GM19452 (cell line): ENCODE data around the gene PEPD.
"Not testable (repeated sequence)": the region's sequence is repeated elsewhere in the genome, so short reads cannot be mapped to it uniquely, and the experiment has no call there.

ENCODE experiments used
- ATAC-seq: cut with Tn5 transposase; IDR thresholded peaks from one replicate; pipeline ENCODE4 v1.9.1; 2021; ENCODE audit not compliant: unreplicated experiment

PEPD gene

DNA sequence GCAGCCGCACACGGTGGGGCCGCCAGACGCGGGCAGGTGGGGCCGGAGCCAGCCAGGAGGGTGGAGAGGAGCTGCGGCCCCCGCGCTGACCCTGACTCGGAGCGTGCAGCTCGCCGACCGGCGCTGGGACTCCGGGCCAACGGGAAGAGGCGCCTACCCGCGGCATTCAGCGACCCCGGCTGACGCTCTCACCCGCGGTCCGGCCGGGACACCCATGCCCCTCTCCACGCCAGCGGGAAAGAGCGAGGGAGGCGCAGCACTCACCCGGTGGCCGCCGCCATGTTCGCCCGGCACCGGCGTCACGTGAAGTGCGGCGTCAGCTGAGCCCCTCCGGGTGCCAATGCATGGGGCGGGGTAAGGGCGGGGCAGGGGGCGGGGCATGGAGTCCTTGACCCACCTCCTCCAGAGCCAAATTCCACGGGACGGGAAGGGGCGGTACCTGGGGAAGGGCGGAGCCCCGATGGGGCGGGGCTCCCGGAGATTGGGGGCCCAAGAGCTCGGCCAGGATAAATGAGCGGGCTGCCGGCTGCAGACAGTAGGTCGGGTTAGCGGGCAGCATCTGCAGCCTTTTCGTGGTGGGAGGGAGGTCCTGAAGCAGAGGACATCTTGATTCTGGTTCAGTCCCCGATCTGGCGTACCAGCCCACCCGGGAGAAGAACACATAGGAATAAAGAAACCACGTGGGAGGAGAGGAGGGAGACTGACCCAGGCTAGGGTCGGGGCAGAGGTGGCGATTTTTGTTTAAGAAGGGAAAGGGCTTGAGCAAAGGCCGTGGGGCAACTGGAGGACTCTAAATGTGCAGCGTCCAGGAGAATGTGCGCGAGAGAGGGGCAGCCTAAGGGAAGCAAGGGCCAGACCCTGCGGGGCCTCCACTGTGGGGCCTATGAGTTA is at the start of gene PEPD:
TSS of gene PEPD (minus strand) at position 312 of the 891 bp plus-strand sequence. CDS start at position 281, 31 bp downstream.
- peak; percentile 91 for ATAC-seq

DNA sequence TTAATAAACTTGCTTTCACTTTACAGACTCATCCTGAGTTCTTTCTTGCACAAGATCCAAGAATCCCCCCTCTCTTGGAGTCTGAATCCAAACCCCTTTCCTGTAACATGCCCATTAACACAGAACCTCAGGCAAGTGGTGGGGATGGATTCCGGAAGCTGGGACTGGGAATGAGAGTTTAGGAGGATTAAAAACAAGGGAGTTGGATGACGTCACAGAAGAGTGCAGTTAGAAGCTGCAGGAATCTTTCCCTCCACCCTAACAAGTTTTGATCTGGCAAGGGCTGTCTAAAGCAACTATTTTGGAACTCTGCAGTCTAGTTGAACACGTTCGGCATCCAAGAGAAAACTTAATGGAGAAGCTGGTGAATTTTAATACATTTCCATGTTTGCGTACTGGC is 48.2 kb upstream of the PEPD start:
- ATAC-seq: no peak

DNA sequence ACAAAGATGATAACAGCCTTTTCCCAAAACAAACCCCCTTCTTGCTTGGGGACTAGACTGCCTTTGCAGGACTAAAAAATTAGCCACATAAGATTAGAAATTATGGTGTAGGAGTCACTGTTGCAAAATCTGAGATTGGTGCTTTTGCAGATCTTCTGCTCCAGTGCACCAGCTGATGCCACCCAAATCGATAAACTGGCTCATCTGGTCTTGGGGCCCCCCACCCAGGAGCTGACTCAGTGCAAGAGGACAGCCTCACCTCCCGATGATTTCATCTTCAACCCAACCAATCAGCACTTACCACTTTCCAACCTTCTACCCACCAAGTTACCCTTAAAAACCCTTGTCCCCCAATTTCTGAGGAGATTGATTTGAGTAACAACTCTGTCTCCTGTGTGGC is 47.1 kb upstream of the PEPD start:
- no peak for ATAC-seq

DNA sequence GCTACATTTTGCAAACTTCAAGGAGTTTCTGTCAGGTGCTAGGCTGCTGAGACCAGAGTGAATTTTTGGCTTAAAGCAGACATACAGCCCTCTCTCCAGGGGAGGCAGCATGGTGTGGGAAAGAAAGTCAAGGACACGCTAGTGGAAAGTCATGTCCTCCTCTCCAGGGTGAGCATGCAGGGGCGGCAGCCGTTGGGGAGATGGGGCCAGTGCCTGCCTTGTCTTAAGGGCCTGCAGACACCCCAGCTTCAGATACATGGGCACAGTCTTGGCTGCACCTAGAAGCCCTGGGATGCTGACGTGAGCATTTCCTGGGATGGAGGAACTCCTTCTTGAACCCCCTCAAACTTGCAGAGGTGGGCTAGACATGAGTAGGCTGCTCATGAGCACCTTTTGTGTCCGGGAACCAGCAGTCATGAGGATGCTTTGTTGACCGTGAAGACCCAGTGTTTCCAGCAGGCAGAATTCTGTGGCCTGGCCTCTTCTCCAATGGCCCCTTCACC is 43.3 kb upstream of the PEPD start:
- ATAC-seq: no peak

DNA sequence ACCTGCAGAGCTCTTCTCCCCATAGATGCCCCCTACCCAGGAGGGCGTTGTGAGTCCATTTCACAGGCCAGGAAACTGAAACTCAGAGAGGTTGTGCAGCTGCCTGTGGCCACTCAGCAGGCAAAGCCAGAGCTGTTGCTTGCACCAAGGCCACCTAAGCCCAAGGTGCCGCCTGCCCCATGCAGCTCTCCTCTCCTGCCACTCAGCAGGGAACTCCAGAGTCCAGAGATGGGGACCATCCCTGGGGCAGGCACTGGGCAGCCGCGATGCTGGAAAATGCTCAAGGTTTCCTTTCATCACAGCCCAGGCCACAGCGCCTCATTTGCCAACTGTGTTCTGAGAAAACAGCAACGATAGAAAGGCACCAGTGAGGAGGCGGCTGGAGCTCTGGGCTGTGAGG is 41.0 kb upstream of the PEPD start:
- ATAC-seq: no peak

DNA sequence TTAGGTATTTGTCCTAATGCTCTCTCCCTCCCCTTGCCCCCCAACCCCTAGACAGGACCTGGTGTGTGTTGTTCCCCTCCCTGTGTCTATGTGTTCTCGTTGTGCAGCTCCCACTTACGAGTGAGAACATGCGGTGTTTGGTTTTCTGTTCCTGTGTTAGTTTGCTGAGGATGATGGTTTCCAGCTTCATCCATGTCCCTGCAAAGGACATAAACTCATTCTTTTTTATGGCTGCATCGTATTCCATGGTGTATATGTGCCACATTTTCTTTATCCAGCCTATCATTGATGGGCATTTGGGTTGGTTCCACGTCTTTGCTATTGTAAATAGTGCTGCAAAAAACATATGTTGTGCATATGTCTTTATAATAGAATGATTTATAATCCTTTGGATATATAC is 40.1 kb upstream of the PEPD start:
- not testable (repeated sequence) for ATAC-seq

DNA sequence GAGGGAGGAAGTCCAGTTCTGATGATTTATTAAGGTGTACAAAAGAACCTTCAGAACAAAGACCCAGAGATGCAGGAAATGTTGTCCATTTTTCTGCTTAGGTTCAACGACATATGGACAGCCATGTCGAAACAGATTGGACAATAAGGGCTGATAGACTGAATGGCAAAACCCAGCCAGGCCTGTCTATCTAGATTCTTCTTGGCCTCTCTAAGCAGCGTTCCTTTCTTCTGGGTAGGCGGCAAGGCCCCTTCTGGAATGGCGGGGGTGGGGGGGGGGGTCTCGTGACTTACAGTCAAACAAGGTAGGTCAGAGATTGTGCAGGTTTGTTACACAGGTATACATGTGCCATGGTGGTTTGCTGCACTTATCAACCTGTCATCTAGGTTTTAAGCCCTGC is 39.7 kb upstream of the PEPD start:
- ATAC-seq: no peak

DNA sequence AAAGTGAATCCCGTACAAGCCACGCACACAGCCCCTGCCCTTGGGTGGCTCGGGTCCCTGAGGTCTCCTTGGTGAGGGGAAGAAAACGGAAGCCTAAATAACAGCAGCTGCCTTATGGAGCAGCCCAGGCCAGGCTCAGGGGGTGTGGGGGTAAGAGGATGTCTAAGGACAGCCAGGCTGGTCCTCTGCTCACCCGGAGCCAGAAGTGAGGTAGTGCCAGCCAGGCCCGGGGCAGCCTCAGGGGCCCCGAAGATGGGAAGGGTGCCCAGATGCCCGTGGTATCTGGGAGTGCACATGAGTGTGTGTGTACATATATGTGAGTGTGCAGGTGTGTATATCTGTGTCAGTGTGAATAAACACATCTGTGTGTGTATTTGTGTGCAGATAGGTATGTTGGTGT is 38.4 kb upstream of the PEPD start:
- ATAC-seq: no peak

DNA sequence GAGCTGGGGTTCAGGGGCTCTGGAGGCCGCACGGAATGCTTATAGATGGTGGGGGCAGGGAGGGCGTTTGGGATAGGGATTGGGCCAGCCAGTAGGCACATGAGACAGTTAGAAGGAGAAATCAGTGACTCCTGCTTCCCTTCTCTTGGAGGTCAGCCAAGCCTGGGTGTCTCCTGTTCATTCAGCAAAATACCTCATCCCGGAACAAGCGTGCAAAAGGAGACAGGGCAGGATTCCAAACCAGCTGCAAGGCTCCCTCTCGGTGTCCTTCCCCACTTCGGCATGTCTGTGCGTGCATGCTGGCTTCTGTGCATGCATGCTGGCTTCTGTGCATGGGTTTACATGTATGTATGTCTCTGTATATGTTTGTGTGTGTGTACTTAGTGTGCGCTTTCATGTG is 37.3 kb upstream of the PEPD start:
- no peak for ATAC-seq

DNA sequence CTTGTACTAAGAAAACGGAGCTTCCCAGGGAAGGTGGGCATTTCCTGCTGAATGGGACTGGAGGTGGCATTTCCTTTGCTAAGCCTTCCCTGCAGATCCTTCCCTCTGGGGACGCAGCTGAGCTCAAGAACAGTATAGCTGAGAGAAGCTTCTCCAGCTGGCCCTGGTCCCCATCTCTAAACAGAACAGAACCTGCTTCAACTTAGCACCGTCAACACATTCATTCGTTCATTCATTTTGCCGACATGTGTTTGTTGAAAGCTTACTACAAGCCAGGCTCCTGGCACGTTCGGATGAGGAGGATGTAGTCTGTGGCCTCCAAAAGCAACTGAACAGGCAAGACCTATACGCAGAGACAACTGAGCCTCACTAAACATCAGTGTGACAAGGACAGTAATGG is 36.6 kb upstream of the PEPD start:
- ATAC-seq: no peak

DNA sequence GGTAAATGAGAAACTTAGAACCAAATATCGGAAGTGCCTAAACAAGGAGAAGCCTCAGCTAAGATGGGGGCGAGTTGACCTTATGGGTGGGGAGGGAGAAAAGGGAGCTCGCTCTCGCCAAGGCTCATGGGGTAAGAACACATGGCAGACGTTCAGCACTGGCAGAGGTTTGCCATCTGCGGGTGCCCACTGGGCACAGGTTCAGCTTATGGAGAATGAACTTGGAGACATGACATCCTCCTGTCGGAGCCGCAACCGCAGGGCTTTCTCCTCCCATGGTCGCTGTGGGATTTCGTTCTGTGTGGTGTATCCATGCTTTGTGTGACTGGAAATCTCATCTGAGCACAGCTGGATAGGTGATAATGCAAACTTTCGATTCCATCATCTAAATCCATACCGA is 36.1 kb upstream of the PEPD start:
- ATAC-seq: no peak

DNA sequence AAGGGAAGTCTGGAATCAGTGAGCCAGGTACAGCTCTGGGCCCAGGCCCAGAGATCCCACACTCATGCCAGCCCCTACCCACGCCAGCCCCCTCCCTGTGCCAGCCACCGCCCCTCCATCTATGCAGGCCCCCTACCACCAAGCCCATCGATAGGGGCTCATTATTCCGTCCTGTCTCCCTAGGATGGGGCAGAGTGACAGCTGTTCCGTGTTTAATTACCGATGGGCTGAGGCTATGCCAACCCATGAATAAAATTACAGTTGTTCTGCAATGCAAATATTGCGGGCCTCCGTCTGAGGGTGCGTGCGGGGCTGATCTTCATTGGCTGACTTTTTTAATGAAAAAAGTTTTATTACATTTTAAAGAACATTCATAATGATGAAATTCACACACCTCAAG is 35.6 kb upstream of the PEPD start:
- ATAC-seq: no peak

DNA sequence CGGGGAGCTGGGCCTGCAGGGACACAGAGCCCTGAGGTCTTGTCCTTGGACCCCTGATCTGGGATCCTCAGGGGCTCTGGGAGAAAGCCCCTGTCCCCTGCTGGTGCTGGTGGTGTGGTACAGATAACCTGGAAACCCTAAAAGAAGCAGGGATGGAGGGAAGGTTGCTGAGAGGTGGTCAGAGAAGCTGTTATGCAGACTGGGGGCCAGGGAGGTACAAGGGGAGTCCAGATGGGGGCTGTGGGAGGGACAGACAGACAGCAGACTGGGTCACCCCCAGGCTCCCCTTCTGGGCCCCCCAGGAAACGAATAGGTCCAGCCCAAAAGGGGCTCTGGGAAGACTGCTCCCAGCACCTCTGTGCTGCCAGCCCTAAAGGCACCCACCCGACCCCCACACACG is 34.7 kb upstream of the PEPD start:
- ATAC-seq: no peak

DNA sequence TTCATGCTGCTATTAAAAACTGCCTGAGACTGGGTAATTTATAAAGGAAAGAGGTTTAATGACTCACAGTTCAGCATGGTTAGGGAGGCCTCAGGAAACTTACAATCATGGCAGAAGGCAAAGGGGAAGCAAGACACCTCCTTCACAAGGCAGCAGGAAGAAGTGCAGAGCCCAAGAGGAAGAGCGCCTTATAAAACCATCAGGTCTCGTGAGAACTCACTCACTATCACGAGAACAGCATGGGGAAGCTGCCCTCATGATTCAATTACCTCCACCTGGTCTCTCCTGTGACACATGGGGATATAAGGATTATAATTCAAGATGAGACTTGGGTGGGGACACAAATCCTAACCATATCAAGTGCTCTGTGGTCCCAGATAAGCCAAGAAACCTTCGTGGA is 34.1 kb upstream of the PEPD start:
- ATAC-seq: not testable (repeated sequence)

DNA sequence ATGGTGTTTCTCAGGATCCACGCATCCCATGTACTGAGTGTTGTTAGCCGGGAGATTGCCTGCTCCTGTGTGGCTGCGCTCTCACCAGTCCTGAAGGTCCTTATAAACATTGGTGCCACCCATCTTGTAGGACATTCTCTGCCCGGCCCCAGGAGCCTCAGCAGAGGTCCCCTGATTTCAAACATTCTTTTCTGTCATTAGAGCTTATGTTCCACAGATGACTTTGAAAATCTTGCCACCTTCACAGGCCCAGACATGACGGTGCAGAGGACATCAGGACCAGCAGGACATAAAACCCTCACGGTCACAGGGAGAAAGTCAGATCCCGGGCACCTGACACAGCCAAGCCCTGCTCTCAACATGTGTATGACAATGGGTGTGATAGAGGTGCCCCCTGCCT is 33.2 kb upstream of the PEPD start:
- no peak for ATAC-seq

DNA sequence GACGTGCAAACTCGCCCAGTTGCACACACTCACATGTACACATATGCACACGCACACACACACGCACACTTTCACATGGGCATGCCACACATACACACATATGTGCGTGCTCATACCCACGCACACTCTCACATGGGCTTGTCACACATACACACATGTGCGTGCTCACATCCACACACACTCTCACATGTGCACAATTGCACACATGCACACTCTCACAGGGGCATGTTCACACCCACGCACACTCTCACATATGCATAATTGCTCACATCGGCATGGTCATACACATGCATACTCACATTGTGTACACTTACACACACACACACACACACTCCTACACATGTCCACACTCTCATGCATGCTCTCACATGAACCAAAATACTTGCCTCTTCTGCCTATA is 32.8 kb upstream of the PEPD start:
- ATAC-seq: no peak

DNA sequence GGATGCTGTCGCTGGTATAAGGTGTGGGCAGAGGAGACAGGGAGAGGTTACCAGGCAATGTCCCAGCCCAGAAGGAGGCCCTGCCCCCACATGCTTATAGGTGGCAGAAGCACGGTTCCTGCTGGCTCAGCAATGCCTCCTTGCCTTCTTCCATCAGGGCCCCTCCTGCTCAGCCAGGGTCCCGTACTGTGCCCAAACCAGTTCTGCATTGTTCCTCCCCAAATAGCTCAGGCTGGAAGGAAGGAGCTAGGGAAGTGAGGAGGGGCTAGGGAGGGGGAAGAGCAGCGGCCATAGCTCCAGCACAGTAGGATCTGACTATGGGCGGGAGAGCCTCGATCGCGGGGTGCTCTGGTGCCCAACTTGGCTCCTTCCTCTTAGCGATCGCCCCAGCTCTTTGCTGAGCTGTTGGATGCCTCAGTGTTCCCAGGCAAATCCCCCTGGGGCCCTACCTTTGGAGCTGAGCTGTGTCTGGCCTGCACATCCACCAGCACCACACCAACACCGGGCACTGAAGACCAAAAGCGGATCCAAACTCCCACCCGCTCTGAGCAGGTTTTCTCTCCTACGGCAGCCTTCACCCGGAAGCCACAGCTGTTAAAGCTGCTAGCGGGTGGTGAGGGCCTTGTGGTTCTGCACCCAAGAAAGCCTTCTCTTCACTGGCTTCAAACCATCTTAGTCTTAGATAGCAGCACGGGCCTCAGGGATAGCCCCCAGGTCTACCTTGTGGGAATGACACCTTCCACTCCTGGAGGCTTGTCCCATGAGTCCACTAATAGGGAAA is 32.1 kb upstream of the PEPD start:
- no peak for ATAC-seq

DNA sequence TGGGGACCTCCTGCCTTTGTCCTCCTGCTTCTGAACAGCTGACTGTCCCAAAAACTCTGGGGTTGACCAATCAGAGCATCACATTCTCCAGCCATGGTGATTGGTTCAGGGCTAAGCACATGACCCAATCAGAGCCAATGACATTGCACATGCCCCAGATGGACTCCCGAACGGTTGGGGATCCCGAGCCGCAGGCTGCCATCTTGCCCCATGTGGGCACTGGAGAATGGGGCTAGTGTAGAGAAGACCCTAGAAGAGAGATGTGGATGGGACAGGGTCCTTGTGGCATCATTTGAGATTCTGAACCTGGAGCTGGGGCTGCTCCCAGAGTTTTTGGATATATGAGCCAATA is 31.3 kb upstream of the PEPD start:
- ATAC-seq: no peak

DNA sequence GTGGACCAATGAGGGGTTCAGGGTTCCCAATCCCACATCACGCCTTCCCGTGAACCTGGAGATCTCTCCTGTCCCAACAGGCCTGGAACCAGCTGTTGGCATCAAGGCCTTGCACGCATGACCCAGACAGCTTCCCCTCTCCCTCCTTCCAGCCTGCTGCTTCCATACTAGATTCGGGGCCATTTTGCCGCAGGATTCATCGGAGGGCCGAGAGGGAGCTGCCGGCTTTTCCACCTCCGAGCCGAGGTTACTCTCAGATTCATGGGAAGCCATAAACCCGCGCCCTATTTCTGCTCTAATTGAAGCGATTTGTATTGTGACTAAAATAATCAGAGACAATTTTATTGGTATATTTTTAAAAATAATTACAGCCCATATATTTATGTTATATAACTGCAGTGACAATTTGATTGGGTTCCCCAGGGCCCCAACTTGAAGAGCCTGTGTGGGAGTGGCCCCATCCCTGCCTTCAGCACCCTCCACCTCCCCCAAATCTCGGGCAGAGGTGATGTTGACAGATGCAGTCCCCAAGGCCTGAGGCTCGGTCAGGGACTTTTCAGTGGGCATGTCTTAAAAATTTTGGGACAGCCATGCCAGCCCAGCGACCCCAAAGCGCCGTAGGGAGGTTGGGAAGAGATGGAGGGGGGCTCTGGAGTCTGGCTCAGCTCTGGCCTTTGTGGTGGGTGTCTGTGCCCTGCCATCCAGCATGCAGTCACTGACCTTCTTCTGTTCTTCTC is 30.8 kb upstream of the PEPD start:
- ATAC-seq: no peak

DNA sequence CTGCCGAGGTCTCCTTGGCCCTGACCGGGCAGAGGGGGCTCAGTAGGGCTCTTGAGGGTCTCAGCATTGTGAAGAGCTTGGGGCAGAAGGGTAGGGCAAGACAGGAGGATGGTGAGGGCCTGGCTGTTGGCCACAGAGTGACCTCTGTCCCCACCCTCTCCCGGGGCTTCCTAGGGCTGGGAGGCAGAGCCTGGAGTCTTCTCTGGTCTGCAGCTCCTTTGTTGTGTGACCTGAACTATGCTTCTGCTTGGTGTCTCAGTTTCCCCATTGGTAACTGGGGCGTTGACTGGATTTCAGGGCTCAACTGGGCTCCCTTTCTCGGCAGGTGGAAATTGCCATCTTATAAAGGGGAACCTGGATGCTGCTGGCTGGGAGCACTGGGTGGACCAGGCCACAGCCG is 30.1 kb upstream of the PEPD start:
- ATAC-seq: no peak

DNA sequence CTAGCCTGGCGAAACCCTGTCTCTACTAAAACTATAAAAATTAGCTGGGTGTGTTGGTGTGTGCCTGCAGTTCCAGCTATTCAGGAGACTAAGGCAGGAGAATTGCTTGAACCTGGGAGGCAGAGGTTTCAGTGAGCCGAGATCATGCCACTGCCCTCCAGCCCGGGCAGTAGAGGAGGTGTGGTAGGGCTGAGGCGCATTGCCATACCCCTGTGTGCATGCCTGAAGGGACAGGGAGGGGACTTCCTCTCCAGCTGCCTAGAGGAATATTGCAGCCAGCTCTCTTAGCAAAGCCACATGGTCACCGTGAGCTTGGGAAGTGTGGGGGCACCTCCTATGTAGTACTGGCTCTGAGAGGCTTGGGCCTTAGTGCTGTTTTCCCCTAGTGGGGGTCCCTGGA is 29.2 kb upstream of the PEPD start:
- ATAC-seq: no peak

DNA sequence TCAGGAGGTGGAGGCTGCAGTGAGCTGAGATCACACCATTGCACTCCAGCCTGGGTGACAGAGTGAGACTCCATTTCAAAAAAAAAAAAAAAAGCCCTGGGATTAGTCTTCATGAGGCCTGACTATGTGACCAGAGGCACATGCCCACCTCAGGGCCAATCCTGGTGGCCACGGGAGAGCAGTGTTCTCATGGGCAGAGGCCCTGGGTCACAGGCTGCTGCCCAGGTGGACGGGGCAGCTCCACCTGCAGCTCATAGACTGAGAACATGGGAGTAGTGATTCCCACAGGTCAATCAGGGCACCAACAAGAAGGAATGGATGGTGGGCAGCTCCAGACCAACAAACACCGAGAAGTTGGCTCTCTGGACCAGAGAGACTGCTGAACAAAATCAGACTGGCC is 26.1 kb upstream of the PEPD start:
- no peak for ATAC-seq
